K562 (cell line): ENCODE measurements around the gene FAM219B. TPM values are rescaled to one million over a fixed set of nuclear protein-coding genes. Genes with fewer than 3 reads are reported as not detected.
A peak's percentile ranks its signal among the peaks of the same experiment; 100 is the strongest.

Source experiments
- ATAC-seq: fragments of 200-7000 bp; cut with Tn5 transposase; 3 replicates; pipeline ENCODE4 v1.9.1; 2020; ENCODE audit warnings: moderate library complexity
- BruUV-seq: library from RNA; stranded (reverse); fragments of 400-500 nt; replicated peaks from 2 replicates; lab custom pipeline; 2021; lab: Mats Ljungman, UMichigan
- CTCF ChIA-PET: fragments of 300-600 bp; formaldehyde crosslinking; extraction: SDS; loops from one replicate; lab custom pipeline; 2021; ENCODE audit warnings: low intra/inter-chr PET ratio; lab: Yijun Ruan, JAX
- POLR2A ChIA-PET: fragments of 300-600, 350-650 bp; sonication (Branson Sonifier 250); formaldehyde crosslinking; extraction: SDS; loops from one replicate; lab custom pipeline; 2021; ENCODE audit warnings: antibody characterized with exemption, inconsistent platforms; lab: Yijun Ruan, JAX
- DNase-seq, 4 experiments: peaks; one replicate each; pipeline versions ENCODE4 v3.0.0 to v3.0.0-alpha.2; 2011 to 2018; ENCODE audit warnings: low spot score in 3 of 4, mixed read lengths in 3 of 4; ENCODE audit errors: extremely low read depth in 1 of 4
- FAIRE-seq: peaks from 2 replicates; lab custom pipeline; 2011; peaks lifted over from hg19 to GRCh38; lab: Jason Lieb, UNC
- H2AFZ ChIP-seq: 2 replicates; pipeline ENCODE4 v1.6.0; 2011; ENCODE audit warnings: low read depth, low read length, control low read depth, inconsistent platforms
- H3K27ac ChIP-seq: fragments of 200-600 bp; 3 replicates; pipeline ENCODE4 v1.8.0; 2011; ENCODE audit warnings: low read depth, mild to moderate bottlenecking, control low read depth, inconsistent platforms, low read length, moderate library complexity, mixed read lengths; ENCODE audit errors: extremely low read depth
- H3K27me3 ChIP-seq, 2 experiments: fragments of 300-600 bp in 1 of 2; 2 replicates in 1 of 2; 3 replicates in 1 of 2; pipeline versions ENCODE4 v1.6.0 to v1.8.0; 2011; ENCODE audit warnings: inconsistent platforms in 2 of 2, low read length in 2 of 2, mild to moderate bottlenecking in 1 of 2, mixed read lengths in 1 of 2, moderate library complexity in 1 of 2; ENCODE audit not compliant: control insufficient read depth in 2 of 2, insufficient read depth in 2 of 2
- H3K36me3 ChIP-seq: fragments of 300-600 bp; 3 replicates; pipeline ENCODE4 v1.8.0; 2011; ENCODE audit warnings: mild to moderate bottlenecking, low read length, inconsistent platforms; ENCODE audit not compliant: control insufficient read depth, insufficient read depth
- H3K4me1 ChIP-seq, 2 experiments: fragments of 200-600 bp in 1 of 2; replicated peaks in 1 of 2; 2 replicates in 1 of 2; 3 replicates in 1 of 2; pipeline versions ENCODE4 v1.5.1 to v1.8.0; 2011; ENCODE audit warnings: inconsistent platforms in 2 of 2, low read length in 2 of 2, mild to moderate bottlenecking in 1 of 2, mixed read lengths in 1 of 2, moderate library complexity in 1 of 2; ENCODE audit not compliant: control insufficient read depth in 2 of 2, insufficient read depth in 2 of 2
- H3K4me2 ChIP-seq: 2 replicates; pipeline ENCODE4 v1.6.1; 2011; ENCODE audit warnings: low read length, control low read depth, inconsistent platforms, mixed read lengths; ENCODE audit not compliant: insufficient read depth
- H3K4me3 ChIP-seq: fragments of 200-600 bp; sonication (generic), shearing (Covaris generic); 2 replicates; pipeline ENCODE4 v1.5.1; 2016; ENCODE audit warnings: control low read depth, inconsistent platforms
- H3K79me2 ChIP-seq: fragments of 200-600 bp; 3 replicates; pipeline ENCODE4 v1.8.0; 2011; ENCODE audit warnings: low read length, inconsistent platforms; ENCODE audit not compliant: control insufficient read depth, insufficient read depth
- H3K9ac ChIP-seq, 2 experiments: 2 replicates each; pipeline versions ENCODE4 v1.6.0 to v1.6.1; 2011; ENCODE audit warnings: low read depth in 2 of 2, low read length in 2 of 2, control low read depth in 1 of 2, inconsistent platforms in 1 of 2, mild to moderate bottlenecking in 1 of 2, mixed read lengths in 1 of 2; ENCODE audit not compliant: insufficient read depth in 1 of 2
- H3K9me1 ChIP-seq: one replicate; pipeline ENCODE4 v1.6.0; 2011; ENCODE audit warnings: inconsistent platforms, mild to moderate bottlenecking, low read length, moderate library complexity; ENCODE audit not compliant: control insufficient read depth, insufficient read depth
- H3K9me3 ChIP-seq: replicated peaks from 2 replicates; pipeline ENCODE4 v1.5.1; 2011; ENCODE audit warnings: low read depth, low read length, inconsistent platforms; ENCODE audit not compliant: control insufficient read depth, insufficient read depth
- H4K20me1 ChIP-seq: replicated peaks from 2 replicates; pipeline ENCODE4 v1.6.1; 2011; ENCODE audit warnings: low read length, inconsistent platforms, mixed read lengths; ENCODE audit not compliant: control insufficient read depth, insufficient read depth
- CHD1 ChIP-seq: fragments of 200-600 bp; sonication (generic); IDR thresholded peaks from one replicate; pipeline ENCODE4 v1.6.1; 2012; ENCODE audit warnings: mild to moderate bottlenecking, moderate library complexity, low read length, inconsistent platforms
- CHD4 ChIP-seq: fragments of 200-600 bp; sonication (generic); IDR thresholded peaks from 3 replicates; pipeline ENCODE4 v1.6.1; 2012; ENCODE audit warnings: low read depth, mild to moderate bottlenecking, mixed read lengths, low read length, inconsistent platforms; ENCODE audit not compliant: insufficient read depth, insufficient replicate concordance, poor library complexity, severe bottlenecking
- HMG20A ChIP-seq: fragments of 450-650 bp; formaldehyde crosslinking; conservative IDR thresholded peaks from 2 replicates; pipeline ENCODE4 v1.4.0; 2020; ENCODE audit warnings: mild to moderate bottlenecking, mixed read lengths
- KDM2B ChIP-seq: fragments of 250-450 bp; sonication (Bioruptor Pico); IDR thresholded peaks from 2 replicates; pipeline ENCODE4 v1.8.0; 2021; ENCODE audit warnings: mild to moderate bottlenecking, moderate library complexity
- NFIX ChIP-seq: fragments of 250-450 bp; sonication (Bioruptor Pico); IDR thresholded peaks from 2 replicates; pipeline ENCODE4 v1.4.0; 2020; ENCODE audit warnings: low read depth, mild to moderate bottlenecking, moderate library complexity
- TBL1XR1 ChIP-seq, 2 experiments: IDR thresholded peaks; 2 replicates each; pipeline ENCODE4 v1.6.1; 2012; ENCODE audit warnings: improper control_type of control experiment in 2 of 2, low read length in 2 of 2, mild to moderate bottlenecking in 1 of 2
- WGBS: fragments of 100-300 bp; shearing (Covaris generic); methylation state at CpG from one replicate; pipeline ENCODE4 v1.1.6; 2016; ENCODE audit warnings: low coverage, mixed read lengths; ENCODE audit not compliant: insufficient coverage; ENCODE audit errors: missing lambda C conversion rate; 5-methylcytosine and 5-hydroxymethylcytosine counted together
- in situ Hi-C: fragments of 300-500 bp; cut with MboI; formaldehyde crosslinking; loops from 4 replicates; pipeline ENCODE4 v1.15.0; 2018; ENCODE audit warnings: inconsistent platforms, mixed read lengths
- intact Hi-C: fragments of 100-400 bp; cut with micrococcal nuclease; formaldehyde crosslinking; loops from 2 replicates; pipeline ENCODE4 v1.14.2; 2022
- polyA plus RNA-seq, 8 experiments: library from polyadenylated mRNA; depleted of rRNA in 4 of 8; stranded (reverse) in 5 of 8; unstranded in 3 of 8; fragments of >200 nt; fragmentation: Nextera tagmentation in 2 of 8; fragmentation: Illumina TruSeq in 1 of 8; extraction: Ambion mirVana in 2 of 8; extraction: Trizol in 1 of 8; gene quantifications; 2 replicates each; pipeline versions ENCODE4 v1.2.1 to v1.2.3, GENCODE V29; 2011 to 2014; ENCODE audit warnings: inconsistent platforms in 1 of 8, missing spikeins in 1 of 8
- total RNA-seq, 7 experiments: library from RNA; depleted of rRNA in 6 of 7; stranded (reverse); fragments of >200 nt in 6 of 7; fragmentation: Illumina TruSeq in 2 of 7; extraction: Trizol in 2 of 7; gene quantifications; 2 replicates each; pipeline versions ENCODE4 v1.2.1 to v1.2.3, GENCODE V29; 2011 to 2021; ENCODE audit warnings: low replicate concordance in 1 of 7
- TF ChIP-seq, protein P1 (sequence below): fragments of 250-450 bp; sonication (Bioruptor Pico); IDR thresholded peaks from 2 replicates; pipeline ENCODE4 v1.5.0; 2021; ENCODE audit warnings: mild to moderate bottlenecking, moderate library complexity
- TF ChIP-seq, protein P2 (sequence below): fragments of 450-650 bp; formaldehyde crosslinking; IDR thresholded peaks from 2 replicates; pipeline ENCODE4 v1.4.0; 2022; ENCODE audit warnings: missing genetic modification characterization
- TF ChIP-seq, protein P3 (sequence below): fragments of 450-650 bp; formaldehyde crosslinking; IDR thresholded peaks from 2 replicates; pipeline ENCODE4 v1.4.0; 2020; ENCODE audit warnings: mild to moderate bottlenecking, moderate library complexity
- TF ChIP-seq, protein P4 (sequence below): sonication (generic); formaldehyde crosslinking; IDR thresholded peaks from 2 replicates; pipeline ENCODE4 v1.8.0; 2022; ENCODE audit warnings: missing genetic modification reagents, mild to moderate bottlenecking, moderate library complexity, borderline replicate concordance

The FAM219B gene
- total and polyA plus RNA-seq, 9 of the 15 experiments (the other 6 are each of a cell fraction or from before 2014, with no cell fraction given), result 6.8 to 50.4 (median 29.4) TPM

DNA sequence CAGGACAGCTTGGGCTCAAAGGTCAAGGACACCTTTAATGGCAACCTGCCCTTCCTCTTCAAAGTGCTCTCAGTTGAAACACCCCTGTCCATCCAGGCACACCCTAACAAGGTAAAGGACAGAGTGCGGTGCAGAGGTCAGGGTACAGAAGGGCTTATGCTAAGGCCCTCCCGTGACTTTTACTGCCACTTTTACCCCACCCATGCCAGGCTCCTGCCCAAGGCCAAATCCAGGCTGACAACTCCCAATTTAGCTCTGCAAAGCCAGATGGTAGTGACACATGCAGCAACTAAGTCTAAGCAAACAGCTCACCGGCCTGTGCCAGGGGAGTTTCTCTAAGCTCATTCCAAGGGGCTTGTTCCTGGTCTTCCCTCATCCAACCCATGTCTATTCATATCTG, 15.2 kb downstream of the FAM219B start:
- TF ChIP-seq CHD4 (no peak), KDM2B (CRISPR knock-in tag) (no peak), HMG20A (no peak), NFIX (CRISPR knock-in tag) (no peak), CHD1 (no peak), TBL1XR1 (IDR thresholded peaks at IDR 0.05; ENCODE audit: low read length in 2 of 2) (no peak)
- TF ChIP-seq, protein P1, sequence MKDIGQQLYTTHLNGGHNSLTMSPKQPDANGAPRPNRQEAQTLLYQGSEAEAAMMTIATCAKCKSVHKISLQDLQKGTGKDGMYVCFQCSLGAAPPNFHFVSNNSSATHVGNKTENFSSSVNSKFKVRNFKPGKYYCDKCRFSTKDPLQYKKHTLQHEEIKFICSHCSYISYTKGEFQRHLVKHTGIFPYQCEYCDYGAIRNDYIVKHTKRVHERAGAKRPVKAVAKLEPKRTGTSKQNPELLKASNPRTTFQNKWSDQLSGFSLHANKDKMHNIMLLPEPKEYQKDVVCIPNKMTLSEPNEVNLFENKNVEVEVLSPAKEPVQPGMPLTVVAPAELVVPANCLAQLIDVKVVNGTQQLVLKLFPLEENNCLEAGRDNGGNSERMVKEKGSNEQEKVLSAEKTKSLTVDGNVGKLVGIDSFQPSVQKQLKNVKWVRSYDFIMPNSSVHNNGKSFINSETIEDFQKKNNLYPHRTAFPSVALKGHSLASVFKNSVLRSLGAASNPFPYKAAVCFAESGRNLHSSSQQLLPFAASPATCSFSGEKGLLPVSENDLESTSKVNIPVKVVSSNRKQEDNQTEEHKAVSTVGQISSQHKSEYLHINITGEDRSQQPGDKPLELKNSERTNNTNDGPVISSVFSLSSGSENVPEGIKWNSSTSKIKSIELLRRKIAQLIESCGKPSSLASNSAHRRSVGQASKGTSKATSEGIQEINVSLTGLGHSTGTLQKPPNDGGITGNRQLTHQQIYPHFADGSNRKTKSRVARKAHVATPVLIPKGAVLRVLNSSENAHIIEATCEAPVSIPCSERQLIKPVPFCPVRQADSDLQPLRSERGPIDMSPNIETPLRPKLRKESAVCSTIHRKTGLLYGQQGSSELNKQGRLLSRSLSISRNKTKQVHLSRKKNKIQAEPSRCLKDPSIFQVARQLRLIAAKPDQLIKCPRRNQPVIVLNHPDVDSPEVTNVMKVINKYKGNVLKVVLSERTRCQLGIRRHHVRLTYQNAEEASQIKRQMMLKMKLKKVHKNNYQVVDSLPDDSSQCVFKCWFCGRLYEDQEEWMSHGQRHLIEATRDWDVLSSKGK (CRISPR knock-in tag), result no peak
- TF ChIP-seq, protein P2, sequence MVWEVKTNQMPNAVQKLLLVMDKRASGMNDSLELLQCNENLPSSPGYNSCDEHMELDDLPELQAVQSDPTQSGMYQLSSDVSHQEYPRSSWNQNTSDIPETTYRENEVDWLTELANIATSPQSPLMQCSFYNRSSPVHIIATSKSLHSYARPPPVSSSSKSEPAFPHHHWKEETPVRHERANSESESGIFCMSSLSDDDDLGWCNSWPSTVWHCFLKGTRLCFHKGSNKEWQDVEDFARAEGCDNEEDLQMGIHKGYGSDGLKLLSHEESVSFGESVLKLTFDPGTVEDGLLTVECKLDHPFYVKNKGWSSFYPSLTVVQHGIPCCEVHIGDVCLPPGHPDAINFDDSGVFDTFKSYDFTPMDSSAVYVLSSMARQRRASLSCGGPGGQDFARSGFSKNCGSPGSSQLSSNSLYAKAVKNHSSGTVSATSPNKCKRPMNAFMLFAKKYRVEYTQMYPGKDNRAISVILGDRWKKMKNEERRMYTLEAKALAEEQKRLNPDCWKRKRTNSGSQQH (CRISPR knock-in tag), result no peak
- TF ChIP-seq, protein P3, sequence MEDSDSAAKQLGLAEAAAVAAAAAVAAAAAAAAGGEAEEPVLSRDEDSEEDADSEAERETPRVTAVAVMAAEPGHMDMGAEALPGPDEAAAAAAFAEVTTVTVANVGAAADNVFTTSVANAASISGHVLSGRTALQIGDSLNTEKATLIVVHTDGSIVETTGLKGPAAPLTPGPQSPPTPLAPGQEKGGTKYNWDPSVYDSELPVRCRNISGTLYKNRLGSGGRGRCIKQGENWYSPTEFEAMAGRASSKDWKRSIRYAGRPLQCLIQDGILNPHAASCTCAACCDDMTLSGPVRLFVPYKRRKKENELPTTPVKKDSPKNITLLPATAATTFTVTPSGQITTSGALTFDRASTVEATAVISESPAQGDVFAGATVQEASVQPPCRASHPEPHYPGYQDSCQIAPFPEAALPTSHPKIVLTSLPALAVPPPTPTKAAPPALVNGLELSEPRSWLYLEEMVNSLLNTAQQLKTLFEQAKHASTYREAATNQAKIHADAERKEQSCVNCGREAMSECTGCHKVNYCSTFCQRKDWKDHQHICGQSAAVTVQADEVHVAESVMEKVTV, result no peak
- TF ChIP-seq, protein P4, sequence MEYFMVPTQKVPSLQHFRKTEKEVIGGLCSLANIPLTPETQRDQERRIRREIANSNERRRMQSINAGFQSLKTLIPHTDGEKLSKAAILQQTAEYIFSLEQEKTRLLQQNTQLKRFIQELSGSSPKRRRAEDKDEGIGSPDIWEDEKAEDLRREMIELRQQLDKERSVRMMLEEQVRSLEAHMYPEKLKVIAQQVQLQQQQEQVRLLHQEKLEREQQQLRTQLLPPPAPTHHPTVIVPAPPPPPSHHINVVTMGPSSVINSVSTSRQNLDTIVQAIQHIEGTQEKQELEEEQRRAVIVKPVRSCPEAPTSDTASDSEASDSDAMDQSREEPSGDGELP (CRISPR knock-in tag), result no peak
- Histone ChIP-seq H3K9me3 (no peaks in the 10 kb centered on the region), H3K36me3 (peaks cover 37% of the 10 kb centered on the region; the same call in 2 of the 3 replicates), H3K9me1 (peaks cover 4% of the 10 kb centered on the region), H3K27ac (no peak overlapping the region), H3K9ac (no peak overlapping the region), H3K27me3 (no peaks in the 10 kb centered on the region), H3K4me1 (peaks cover 20 to 29% of the 10 kb centered on the region in 2 experiments; a peak in 4 of 5 replicates), H3K4me3 (no peak overlapping the region), H4K20me1 (no peaks in the 10 kb centered on the region), H3K4me2 (peak overlapping the region; percentile 91; the same call in 1 of the 2 replicates), H3K79me2 (peaks cover 24% of the 10 kb centered on the region), H2AFZ (no peak overlapping the region)
- FAIRE-seq (no peak), DNase-seq (no peak), ATAC-seq (no peak)
- WGBS, result 96% methylated on average over 3 of the region's 3 CpGs
- CTCF ChIA-PET, result no interaction called here
- no TSS peak for BruUV-seq
- intact Hi-C loops, result loop anchor here (5.0 kb wide), 1 partner anchor 49 kb away; the partner anchor contains the start of gene ULK3
- POLR2A ChIA-PET, result interaction anchor here (0.6 to 1.6 kb wide), 3 partner anchors 10 to 104 kb away, joined by 4 to 5 read pairs (median 4); partner anchors contain the start of genes FAM219B and SCAMP5
- in situ Hi-C loops, result no loop called here
